GM19351 (cell line): ENCODE results near the gene PYROXD2.

Experiments
- ATAC-seq: cut with Tn5 transposase; IDR thresholded peaks from one replicate; pipeline ENCODE4 v1.9.1; 2021; ENCODE audit warnings: mild to moderate bottlenecking, moderate library complexity; ENCODE audit not compliant: unreplicated experiment

PYROXD2 gene

GRCh38 chr10:98435178-98435577, 20.2 kb upstream of the PYROXD2 start:
- no peak for ATAC-seq

- no peak for ATAC-seq
These were observed 19.1 kb upstream of the PYROXD2 start for GRCh38 chr10:98433881-98434732.

- no peak for ATAC-seq
These were observed 18.4 kb upstream of the PYROXD2 start for GRCh38 chr10:98433371-98433770.

- no peak for ATAC-seq
These were observed 17.3 kb upstream of the PYROXD2 start for GRCh38 chr10:98432330-98432729.

DNA sequence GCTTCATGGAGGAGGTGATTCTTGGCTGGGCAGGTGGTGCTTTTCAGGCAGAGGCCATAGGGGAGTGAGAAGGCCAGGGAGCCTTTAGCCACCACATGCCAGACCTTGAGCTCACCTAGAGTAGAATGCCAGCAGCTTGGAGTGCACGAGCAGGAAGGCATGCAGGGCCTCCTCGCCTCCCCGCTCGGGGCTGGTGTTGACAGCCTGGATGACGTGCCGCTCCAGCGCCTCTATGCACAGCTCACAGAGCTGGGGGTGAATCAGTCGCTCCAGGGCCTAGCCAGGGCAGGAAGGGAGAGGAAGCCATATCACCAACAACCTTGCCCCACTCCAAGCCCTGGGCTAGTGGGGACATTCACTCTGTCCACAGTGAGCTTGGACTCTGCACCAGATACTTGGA, 16.0 kb upstream of the PYROXD2 start:
- ATAC-seq = no peak

DNA sequence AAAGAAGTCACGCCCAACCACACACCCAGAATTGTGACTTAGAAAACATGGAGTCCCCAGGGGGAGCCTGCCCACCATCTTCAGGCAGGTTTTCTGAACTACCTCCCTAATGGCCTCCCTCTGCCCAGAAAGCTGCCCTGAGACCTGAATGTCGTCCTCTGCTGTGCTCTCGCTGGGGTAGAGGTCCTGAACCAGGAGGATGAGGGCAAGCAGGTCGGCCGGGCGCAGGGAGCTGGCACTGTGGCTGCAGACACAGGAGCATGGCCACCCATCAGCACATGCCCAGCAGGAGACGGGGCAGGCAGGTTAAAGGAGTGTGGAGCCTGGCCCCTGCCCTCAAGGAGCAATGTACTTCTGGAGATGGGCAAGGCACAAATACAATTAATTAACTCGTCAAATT, 15.4 kb upstream of the PYROXD2 start:
- no peak for ATAC-seq

- no peak for ATAC-seq
These were observed 14.5 kb upstream of the PYROXD2 start for GRCh38 chr10:98429320-98430072.

GRCh38 chr10:98427011-98427515, 12.1 kb upstream of the PYROXD2 start:
- ATAC-seq = no peak

- peak; percentile 78 for ATAC-seq
These were observed 10.8 kb upstream of the PYROXD2 start for GRCh38 chr10:98425511-98426352.

DNA sequence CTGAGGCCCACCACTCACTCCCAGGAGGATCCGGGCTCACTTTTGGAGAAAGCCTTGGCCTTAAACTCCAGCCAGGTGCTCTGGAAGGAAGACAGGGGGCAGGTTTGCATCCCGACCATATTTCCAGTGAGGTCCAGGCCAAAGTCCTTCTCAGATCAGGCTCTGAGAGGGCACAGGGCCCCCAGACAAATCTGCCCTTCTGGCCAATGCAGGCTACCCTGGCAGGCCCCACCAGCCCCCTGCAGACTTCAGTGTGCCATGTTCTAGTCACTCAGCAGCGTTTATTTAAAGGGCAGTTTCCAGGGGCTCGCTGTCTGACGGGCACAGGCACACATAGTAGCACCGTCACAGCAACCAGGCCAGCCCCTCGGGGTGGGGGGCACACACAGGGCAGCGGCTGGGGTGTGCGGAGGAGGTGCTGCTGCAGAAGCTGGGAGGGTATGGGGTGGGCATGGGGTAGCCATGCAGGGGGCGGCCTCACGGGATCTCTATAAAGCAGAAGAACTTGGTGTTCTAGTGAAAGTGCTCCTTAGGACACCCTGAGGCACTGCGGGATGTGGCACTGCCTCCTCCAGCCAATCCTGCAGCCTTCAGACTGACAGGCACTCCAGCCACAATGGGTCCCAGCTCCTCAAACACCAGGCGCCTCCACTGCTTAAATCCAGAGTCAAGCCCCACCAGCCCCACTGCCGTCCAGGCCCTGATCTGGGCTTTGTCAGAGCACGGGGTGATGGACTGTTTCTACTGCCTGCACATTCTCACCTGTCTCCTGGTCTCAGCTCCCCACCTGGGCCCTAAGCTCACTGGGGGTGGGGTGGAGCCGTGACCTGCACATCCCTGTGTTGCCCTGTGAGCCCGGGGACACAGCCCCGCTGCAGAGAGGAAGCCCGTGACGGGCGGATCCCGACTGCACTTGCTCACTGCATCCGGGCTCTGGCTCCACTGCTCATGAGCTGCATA, 9.6 kb upstream of the PYROXD2 start:
- no peak for ATAC-seq

- ATAC-seq = no peak
These were observed 8.7 kb upstream of the PYROXD2 start for GRCh38 chr10:98423691-98424120.

DNA sequence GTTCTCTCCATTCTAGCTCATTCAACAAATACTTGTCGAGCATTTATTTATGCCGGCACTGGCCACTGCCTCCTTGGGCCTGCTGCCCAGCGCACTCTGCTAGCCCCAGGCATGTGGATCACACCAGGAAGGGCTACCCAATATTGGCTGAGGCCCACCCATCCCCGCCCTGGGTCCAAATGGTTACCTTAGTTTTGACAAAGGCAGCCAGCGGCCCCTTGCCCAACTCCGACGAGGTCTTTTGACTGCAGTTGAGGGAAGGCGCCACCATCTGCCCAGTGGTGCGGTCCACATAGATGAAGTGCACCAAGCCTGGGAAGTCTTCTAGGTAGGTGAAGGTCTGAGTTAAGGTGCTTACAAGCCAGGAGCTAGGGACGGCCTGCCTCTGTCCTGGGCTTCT, 7.2 kb upstream of the PYROXD2 start:
- ATAC-seq = no peak

- ATAC-seq = no peak
These were observed 5.8 kb upstream of the PYROXD2 start for GRCh38 chr10:98420786-98421185.

DNA sequence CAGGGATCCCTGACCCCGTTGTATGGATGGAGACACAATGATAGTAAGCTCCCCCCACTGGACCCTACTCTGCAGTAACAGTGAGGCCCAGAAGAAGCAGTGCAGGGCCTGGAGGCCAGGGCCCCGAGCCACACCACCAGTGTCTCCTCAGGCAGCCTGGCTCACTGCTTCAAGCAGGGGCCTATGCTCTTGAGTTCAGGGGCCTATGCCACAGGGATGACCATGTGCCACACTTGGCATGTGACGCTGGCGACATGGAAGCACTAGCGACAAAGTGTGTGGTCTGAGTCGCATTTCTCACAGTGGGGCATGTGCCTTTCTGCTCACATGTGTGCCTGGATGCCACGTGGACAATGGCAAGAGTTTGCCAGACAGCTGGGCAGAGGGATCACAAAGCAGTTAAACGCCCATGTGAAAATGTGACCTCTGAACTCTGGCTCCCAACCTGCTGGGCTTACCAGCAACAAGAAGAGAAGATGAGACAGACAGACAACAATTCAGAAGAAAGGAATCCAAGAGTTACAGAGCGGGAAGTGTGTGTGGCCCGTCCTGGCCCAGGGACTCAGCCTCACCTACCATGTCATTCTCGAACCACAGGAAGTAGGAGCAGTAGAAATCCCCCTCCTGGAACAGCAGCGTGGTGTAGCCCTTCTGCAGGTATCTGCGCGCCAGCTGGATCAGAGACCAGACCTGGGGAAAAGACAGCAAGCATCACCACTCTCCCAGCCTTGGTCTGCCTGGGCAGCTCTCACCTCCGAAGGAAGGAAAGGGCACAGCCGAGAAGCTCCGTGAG, 4.7 kb upstream of the PYROXD2 start:
- no peak for ATAC-seq

GRCh38 chr10:98418665-98419468, 3.9 kb upstream of the PYROXD2 start:
- no peak for ATAC-seq

DNA sequence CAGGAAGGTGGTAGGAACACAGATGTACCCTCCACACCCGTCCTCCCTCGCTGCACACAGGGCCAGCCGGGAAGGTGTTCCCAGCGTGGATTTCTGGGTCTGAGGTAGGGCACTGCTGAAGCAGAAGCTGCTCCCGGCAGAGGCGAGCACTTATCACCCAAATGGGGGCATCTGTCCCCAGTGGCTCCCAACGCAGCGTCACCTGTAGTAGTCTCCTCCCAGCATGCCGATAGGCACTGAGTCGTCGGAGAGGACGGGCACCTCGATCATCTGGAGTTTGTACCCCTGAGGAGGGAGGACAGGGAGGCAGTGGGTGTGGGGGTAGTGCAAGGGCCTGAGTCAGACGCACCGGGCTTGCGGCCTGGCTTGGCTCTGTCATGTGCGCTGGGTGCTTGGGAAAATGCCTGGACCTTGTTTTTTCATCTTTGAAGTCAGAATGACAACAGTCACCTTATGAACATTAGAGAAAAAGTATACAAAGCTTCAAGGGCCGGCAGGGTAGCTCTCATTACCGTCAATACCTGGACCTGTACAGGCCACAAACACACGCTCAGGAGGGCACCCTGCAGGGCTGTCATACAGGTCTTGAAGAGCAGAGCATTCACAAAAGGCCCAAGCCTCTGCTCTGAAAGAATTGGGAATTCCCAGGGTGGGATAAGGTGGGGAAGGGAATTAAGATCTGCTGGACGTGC, 3.1 kb upstream of the PYROXD2 start:
- no peak for ATAC-seq

GRCh38 chr10:98417481-98417959, 2.5 kb upstream of the PYROXD2 start:
- no peak for ATAC-seq
